ENCODE results near the gene CD209. TPM values are rescaled to one million over a fixed set of nuclear protein-coding genes. Genes with fewer than 3 reads are reported as not detected.

Gene CD209
- total RNA-seq, 2 experiments from 2014 or later = not detected

DNA sequence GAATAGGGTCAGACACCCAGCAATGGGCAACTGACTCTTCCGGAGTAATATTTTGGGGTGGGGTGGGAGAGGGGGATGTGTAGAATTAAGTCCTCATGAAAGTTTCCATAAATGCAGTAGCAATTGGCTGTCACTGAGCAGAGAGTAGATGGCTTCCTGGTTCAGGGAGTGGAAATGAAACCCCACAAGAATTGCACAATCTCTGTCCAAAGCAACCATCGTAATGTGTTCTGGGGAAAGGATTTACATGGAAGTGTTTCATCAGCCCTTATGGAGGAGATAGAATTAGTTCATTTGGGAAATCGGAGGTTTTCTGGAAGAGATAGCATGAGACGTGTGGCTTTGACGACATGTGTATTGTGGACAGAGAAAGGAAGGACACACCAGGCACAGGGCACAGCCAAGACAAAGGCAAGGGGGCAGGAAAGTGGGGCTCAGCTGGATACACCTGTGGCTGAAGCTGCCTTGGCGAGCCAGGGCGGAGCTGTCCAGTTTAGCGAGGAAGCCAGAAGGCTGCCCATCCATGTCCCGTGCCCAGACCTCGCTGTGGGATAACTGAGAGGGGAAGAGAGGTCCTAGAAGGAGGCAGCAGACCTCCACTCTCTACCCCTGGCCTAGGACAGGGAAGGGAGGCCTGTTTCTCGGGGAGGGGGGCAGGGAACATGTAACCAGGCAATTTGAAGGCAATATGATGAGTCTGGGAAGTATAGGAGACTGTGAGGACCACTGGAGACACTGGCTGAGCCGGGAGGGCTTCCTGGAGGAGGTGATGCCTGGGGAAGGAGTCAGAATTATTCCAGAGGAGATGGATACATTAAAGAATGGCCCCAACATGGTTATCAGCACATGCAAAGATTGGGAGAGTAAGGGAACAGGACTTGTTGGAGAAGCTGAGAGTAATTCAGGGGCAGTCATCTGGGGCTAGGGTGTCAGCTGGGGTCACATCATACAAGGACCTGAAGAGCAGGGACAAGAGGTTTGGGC is 12.8 kb downstream of the CD209 start:
- H3K4me1 ChIP-seq (ENCODE audit: insufficient read depth, low read length, poor library complexity, severe bottlenecking) = no peaks in the 10 kb centered on the region
- H3K4me3 ChIP-seq (ENCODE audit: low read depth, low read length, poor library complexity, severe bottlenecking) = no peak overlapping the region
- no peaks in the 10 kb centered on the region for H3K9me2 ChIP-seq (ENCODE audit: insufficient read depth, low read length)
- TF ChIP-seq EZH2phosphoT487 (IDR thresholded peaks at IDR 0.05; ENCODE audit: borderline replicate concordance, low read depth, low read length) = no peak
- TF ChIP-seq, protein P1, sequence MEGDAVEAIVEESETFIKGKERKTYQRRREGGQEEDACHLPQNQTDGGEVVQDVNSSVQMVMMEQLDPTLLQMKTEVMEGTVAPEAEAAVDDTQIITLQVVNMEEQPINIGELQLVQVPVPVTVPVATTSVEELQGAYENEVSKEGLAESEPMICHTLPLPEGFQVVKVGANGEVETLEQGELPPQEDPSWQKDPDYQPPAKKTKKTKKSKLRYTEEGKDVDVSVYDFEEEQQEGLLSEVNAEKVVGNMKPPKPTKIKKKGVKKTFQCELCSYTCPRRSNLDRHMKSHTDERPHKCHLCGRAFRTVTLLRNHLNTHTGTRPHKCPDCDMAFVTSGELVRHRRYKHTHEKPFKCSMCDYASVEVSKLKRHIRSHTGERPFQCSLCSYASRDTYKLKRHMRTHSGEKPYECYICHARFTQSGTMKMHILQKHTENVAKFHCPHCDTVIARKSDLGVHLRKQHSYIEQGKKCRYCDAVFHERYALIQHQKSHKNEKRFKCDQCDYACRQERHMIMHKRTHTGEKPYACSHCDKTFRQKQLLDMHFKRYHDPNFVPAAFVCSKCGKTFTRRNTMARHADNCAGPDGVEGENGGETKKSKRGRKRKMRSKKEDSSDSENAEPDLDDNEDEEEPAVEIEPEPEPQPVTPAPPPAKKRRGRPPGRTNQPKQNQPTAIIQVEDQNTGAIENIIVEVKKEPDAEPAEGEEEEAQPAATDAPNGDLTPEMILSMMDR (conservative IDR thresholded peaks at IDR 0.05; ENCODE audit: low read length) = no peak
- no peak overlapping the region for H3K27ac ChIP-seq (ENCODE audit: low read depth, low read length, poor library complexity, severe bottlenecking)
- no TSS peak for BruUV-seq (replicated peaks)
- ChIA-PET CTCF (ENCODE audit: unreplicated experiment) (no interaction called here), POLR2A (no interaction called here)
- H3K9me3 ChIP-seq (ENCODE audit: low read length) = no peaks in the 10 kb centered on the region
- H2AFZ ChIP-seq (ENCODE audit: low read length) = no peak overlapping the region
- no peaks in the 10 kb centered on the region for H3K79me2 ChIP-seq (ENCODE audit: insufficient read depth, low read depth, low read length)
- no peaks in the 10 kb centered on the region for H4K20me1 ChIP-seq (ENCODE audit: insufficient read depth, low read length)
- intact Hi-C loops (cut with micrococcal nuclease; ENCODE audit: unreplicated experiment) = no loop called here
- H3K36me3 ChIP-seq (ENCODE audit: insufficient read depth, low read length) = no peaks in the 10 kb centered on the region
- no peak for DNase-seq (ENCODE audit: low spot score)
- no peak overlapping the region for H3K4me2 ChIP-seq (ENCODE audit: low read length)

- no peak for TF ChIP-seq EZH2phosphoT487 (IDR thresholded peaks at IDR 0.05; ENCODE audit: borderline replicate concordance, low read depth, low read length)
- TF ChIP-seq, protein P1 (conservative IDR thresholded peaks at IDR 0.05; ENCODE audit: low read length) = no peak
- BruUV-seq (replicated peaks) = no TSS peak
- Histone ChIP-seq H3K4me3 (ENCODE audit: low read depth, low read length, poor library complexity, severe bottlenecking) (no peak overlapping the region), H3K79me2 (ENCODE audit: insufficient read depth, low read depth, low read length) (no peaks in the 10 kb centered on the region), H3K9me3 (ENCODE audit: low read length) (no peaks in the 10 kb centered on the region), H4K20me1 (ENCODE audit: insufficient read depth, low read length) (no peaks in the 10 kb centered on the region), H3K27ac (ENCODE audit: low read depth, low read length, poor library complexity, severe bottlenecking) (no peak overlapping the region), H3K4me2 (ENCODE audit: low read length) (no peak overlapping the region), H3K9me2 (ENCODE audit: insufficient read depth, low read length) (no peaks in the 10 kb centered on the region), H3K4me1 (ENCODE audit: insufficient read depth, low read length, poor library complexity, severe bottlenecking) (no peaks in the 10 kb centered on the region), H2AFZ (ENCODE audit: low read length) (no peak overlapping the region), H3K36me3 (ENCODE audit: insufficient read depth, low read length) (no peaks in the 10 kb centered on the region)
- intact Hi-C loops (cut with micrococcal nuclease; ENCODE audit: unreplicated experiment) = no loop called here
- ChIA-PET POLR2A (no interaction called here), CTCF (ENCODE audit: unreplicated experiment) (no interaction called here)
- no peak for DNase-seq (ENCODE audit: low spot score)
Observed at GRCh38 chr19:7733376-7733775, 14.0 kb downstream of the CD209 start.

- no peak within 1 kb of the TSS for H2AFZ ChIP-seq (ENCODE audit: low read length)
- intact Hi-C loops (cut with micrococcal nuclease; ENCODE audit: unreplicated experiment) = no loop called here
- H3K9me3 ChIP-seq (ENCODE audit: low read length) = no peaks in the 10 kb centered on the region
- ChIA-PET CTCF (ENCODE audit: unreplicated experiment) (no interaction called here), POLR2A (no interaction called here)
- H4K20me1 ChIP-seq (ENCODE audit: insufficient read depth, low read length) = no peaks in the 10 kb centered on the region
- H3K79me2 ChIP-seq (ENCODE audit: insufficient read depth, low read depth, low read length) = no peaks in the 10 kb centered on the region
- no peaks in the 10 kb centered on the region for H3K4me1 ChIP-seq (ENCODE audit: insufficient read depth, low read length, poor library complexity, severe bottlenecking)
- no TSS peak for BruUV-seq (replicated peaks)
- no peak within 1 kb of the TSS for H3K4me2 ChIP-seq (ENCODE audit: low read length)
- DNase-seq (ENCODE audit: low spot score) = no peak
- H3K27ac ChIP-seq (ENCODE audit: low read depth, low read length, poor library complexity, severe bottlenecking) = no peak within 1 kb of the TSS
- H3K9me2 ChIP-seq (ENCODE audit: insufficient read depth, low read length) = no peaks in the 10 kb centered on the region
- H3K36me3 ChIP-seq (ENCODE audit: insufficient read depth, low read length) = no peaks in the 10 kb centered on the region
- TF ChIP-seq EZH2phosphoT487 (IDR thresholded peaks at IDR 0.05; ENCODE audit: borderline replicate concordance, low read depth, low read length) = no peak
- TF ChIP-seq, protein P1 (conservative IDR thresholded peaks at IDR 0.05; ENCODE audit: low read length) = no peak
- no peak within 1 kb of the TSS for H3K4me3 ChIP-seq (ENCODE audit: low read depth, low read length, poor library complexity, severe bottlenecking)
Observed at GRCh38 chr19:7732045-7732444, 15.3 kb downstream of the CD209 start, which contains the start of gene CLEC4G. Gene CLEC4G (minus strand): TSS chr19:7732110. CDS start chr19:7732102, 8 bp downstream.
